ENCODE data around the gene UNK. TPM values are rescaled to one million over a fixed set of nuclear protein-coding genes. Genes with fewer than 3 reads are reported as not detected.
A peak's percentile ranks its signal among the peaks of the same experiment; 100 is the strongest.

UNK gene
- total and polyA plus RNA-seq, 2 of the 13 experiments (the other 11 are each of a cell fraction or from before 2014, with no cell fraction given), result 31.6 to 33.0 TPM

GRCh38 chr17:75764417-75764710 lies 20.2 kb upstream of the UNK start (continued):
- TF ChIP-seq ZNF615 (CRISPR knock-in tag; IDR thresholded peaks at IDR 0.05; ENCODE audit: borderline replicate concordance) (no peak), PAF1 (CRISPR knock-in tag; IDR thresholded peaks at IDR 0.05) (peak; percentile 48; the same call in 1 of the 2 replicates), MAFF (IDR thresholded peaks at IDR 0.05; ENCODE audit: low read depth, low read length) (no peak), KLF9 (CRISPR knock-in tag; IDR thresholded peaks at IDR 0.05; ENCODE audit: low read depth) (no peak), ISL2 (CRISPR knock-in tag; IDR thresholded peaks at IDR 0.05) (no peak), GZF1 (CRISPR knock-in tag; IDR thresholded peaks at IDR 0.05) (no peak), HNRNPL (IDR thresholded peaks at IDR 0.05; ENCODE audit: low read depth, low read length) (0 out of 2 replicates have a peak, but pooled peaks have one; percentile 65), AHR (CRISPR knock-in tag; IDR thresholded peaks at IDR 0.05) (no peak), ZNF768 (CRISPR knock-in tag; IDR thresholded peaks at IDR 0.05) (peak; percentile 90), ZSCAN9 (CRISPR knock-in tag; IDR thresholded peaks at IDR 0.05; ENCODE audit: borderline replicate concordance) (no peak), SNAI1 (CRISPR knock-in tag; IDR thresholded peaks at IDR 0.05; ENCODE audit: borderline replicate concordance) (peak; percentile 52; the same call in 1 of the 2 replicates), ZNF850 (CRISPR knock-in tag; conservative IDR thresholded peaks at IDR 0.05) (0 out of 2 replicates have a peak, but pooled peaks have one; percentile 76), ZNF776 (CRISPR knock-in tag; IDR thresholded peaks at IDR 0.05) (0 out of 2 replicates have a peak, but pooled peaks have one; percentile 11), ZNF792 (CRISPR knock-in tag; IDR thresholded peaks at IDR 0.05) (0 out of 2 replicates have a peak, but pooled peaks have one; percentile 46), JUNB (CRISPR knock-in tag; IDR thresholded peaks at IDR 0.05; ENCODE audit: borderline replicate concordance) (no peak), ZNF614 (CRISPR knock-in tag; IDR thresholded peaks at IDR 0.05; ENCODE audit: borderline replicate concordance) (no peak; the same call in 1 of the 2 replicates), ZMYM3 (CRISPR knock-in tag; IDR thresholded peaks at IDR 0.05) (0 out of 2 replicates have a peak, but pooled peaks have one; percentile 18), NCOA1 (CRISPR knock-in tag; IDR thresholded peaks at IDR 0.05) (no peak), ZNF879 (CRISPR knock-in tag; IDR thresholded peaks at IDR 0.05) (no peak), MBNL3 (CRISPR knock-in tag; conservative IDR thresholded peaks at IDR 0.05) (no peak), POLR2G (IDR thresholded peaks at IDR 0.05; ENCODE audit: low read depth, low read length) (peak; percentile 65), IKZF1 (IDR thresholded peaks at IDR 0.05) (no peak), ZNF746 (CRISPR knock-in tag; IDR thresholded peaks at IDR 0.05) (peak; percentile 79; the same call in 1 of the 2 replicates), TBL1XR1 (IDR thresholded peaks at IDR 0.05; ENCODE audit: borderline replicate concordance, low read length, partially characterized antibody) (no peak)
- TF ChIP-seq, protein P1, sequence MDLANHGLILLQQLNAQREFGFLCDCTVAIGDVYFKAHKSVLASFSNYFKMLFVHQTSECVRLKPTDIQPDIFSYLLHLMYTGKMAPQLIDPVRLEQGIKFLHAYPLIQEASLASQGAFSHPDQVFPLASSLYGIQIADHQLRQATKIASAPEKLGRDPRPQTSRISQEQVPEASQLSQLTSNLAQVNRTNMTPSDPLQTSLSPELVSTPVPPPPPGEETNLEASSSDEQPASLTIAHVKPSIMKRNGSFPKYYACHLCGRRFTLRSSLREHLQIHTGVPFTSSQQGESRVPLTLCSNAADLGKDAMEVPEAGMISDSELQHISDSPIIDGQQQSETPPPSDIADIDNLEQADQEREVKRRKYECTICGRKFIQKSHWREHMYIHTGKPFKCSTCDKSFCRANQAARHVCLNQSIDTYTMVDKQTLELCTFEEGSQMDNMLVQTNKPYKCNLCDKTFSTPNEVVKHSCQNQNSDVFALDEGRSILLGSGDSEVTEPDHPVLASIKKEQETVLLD (CRISPR knock-in tag; IDR thresholded peaks at IDR 0.05; ENCODE audit: low read depth), result no peak
- TF ChIP-seq, protein P2, sequence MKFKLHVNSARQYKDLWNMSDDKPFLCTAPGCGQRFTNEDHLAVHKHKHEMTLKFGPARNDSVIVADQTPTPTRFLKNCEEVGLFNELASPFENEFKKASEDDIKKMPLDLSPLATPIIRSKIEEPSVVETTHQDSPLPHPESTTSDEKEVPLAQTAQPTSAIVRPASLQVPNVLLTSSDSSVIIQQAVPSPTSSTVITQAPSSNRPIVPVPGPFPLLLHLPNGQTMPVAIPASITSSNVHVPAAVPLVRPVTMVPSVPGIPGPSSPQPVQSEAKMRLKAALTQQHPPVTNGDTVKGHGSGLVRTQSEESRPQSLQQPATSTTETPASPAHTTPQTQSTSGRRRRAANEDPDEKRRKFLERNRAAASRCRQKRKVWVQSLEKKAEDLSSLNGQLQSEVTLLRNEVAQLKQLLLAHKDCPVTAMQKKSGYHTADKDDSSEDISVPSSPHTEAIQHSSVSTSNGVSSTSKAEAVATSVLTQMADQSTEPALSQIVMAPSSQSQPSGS (CRISPR knock-in tag; IDR thresholded peaks at IDR 0.05), result 0 out of 2 replicates have a peak, but pooled peaks have one; percentile 4
- TF ChIP-seq, protein P3, sequence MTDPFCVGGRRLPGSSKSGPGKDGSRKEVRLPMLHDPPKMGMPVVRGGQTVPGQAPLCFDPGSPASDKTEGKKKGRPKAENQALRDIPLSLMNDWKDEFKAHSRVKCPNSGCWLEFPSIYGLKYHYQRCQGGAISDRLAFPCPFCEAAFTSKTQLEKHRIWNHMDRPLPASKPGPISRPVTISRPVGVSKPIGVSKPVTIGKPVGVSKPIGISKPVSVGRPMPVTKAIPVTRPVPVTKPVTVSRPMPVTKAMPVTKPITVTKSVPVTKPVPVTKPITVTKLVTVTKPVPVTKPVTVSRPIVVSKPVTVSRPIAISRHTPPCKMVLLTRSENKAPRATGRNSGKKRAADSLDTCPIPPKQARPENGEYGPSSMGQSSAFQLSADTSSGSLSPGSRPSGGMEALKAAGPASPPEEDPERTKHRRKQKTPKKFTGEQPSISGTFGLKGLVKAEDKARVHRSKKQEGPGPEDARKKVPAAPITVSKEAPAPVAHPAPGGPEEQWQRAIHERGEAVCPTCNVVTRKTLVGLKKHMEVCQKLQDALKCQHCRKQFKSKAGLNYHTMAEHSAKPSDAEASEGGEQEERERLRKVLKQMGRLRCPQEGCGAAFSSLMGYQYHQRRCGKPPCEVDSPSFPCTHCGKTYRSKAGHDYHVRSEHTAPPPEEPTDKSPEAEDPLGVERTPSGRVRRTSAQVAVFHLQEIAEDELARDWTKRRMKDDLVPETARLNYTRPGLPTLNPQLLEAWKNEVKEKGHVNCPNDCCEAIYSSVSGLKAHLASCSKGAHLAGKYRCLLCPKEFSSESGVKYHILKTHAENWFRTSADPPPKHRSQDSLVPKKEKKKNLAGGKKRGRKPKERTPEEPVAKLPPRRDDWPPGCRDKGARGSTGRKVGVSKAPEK (CRISPR knock-in tag; IDR thresholded peaks at IDR 0.05; ENCODE audit: borderline replicate concordance), result no peak
- TF ChIP-seq, protein P4, sequence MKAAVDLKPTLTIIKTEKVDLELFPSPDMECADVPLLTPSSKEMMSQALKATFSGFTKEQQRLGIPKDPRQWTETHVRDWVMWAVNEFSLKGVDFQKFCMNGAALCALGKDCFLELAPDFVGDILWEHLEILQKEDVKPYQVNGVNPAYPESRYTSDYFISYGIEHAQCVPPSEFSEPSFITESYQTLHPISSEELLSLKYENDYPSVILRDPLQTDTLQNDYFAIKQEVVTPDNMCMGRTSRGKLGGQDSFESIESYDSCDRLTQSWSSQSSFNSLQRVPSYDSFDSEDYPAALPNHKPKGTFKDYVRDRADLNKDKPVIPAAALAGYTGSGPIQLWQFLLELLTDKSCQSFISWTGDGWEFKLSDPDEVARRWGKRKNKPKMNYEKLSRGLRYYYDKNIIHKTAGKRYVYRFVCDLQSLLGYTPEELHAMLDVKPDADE (CRISPR knock-in tag; IDR thresholded peaks at IDR 0.05), result no peak

All from HepG2 (cell line).